ENCODE results near the gene L3MBTL4.
A peak's percentile ranks its signal among the peaks of the same experiment; 100 is the strongest.

Gene L3MBTL4

DNA sequence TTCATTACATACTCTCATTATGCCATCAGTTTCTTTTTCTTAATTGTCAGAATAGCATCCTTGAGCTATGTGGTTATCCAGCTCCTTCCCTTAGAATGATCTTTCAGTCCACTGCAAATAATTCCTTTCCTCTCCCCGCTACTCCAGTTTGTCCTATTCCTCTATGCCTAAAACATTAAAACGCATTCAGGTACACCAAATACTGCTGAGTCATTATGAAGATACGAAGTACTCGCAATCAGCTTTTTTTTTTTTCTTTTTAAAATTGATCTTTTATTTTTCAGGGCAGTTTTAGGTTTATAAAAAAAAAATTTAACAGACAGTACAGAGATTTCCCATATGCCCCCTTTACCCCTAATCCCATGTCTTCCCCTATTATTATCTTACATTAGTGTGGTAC is 354.6 kb downstream of the L3MBTL4 start:
- CTCF ChIA-PET = no interaction called here
- no peak overlapping the region for H3K4me3 ChIP-seq (ENCODE audit: low read depth, low read length)
- POLR2A ChIA-PET = no interaction called here
- TF ChIP-seq, protein P1, sequence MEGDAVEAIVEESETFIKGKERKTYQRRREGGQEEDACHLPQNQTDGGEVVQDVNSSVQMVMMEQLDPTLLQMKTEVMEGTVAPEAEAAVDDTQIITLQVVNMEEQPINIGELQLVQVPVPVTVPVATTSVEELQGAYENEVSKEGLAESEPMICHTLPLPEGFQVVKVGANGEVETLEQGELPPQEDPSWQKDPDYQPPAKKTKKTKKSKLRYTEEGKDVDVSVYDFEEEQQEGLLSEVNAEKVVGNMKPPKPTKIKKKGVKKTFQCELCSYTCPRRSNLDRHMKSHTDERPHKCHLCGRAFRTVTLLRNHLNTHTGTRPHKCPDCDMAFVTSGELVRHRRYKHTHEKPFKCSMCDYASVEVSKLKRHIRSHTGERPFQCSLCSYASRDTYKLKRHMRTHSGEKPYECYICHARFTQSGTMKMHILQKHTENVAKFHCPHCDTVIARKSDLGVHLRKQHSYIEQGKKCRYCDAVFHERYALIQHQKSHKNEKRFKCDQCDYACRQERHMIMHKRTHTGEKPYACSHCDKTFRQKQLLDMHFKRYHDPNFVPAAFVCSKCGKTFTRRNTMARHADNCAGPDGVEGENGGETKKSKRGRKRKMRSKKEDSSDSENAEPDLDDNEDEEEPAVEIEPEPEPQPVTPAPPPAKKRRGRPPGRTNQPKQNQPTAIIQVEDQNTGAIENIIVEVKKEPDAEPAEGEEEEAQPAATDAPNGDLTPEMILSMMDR (IDR thresholded peaks at IDR 0.05; ENCODE audit: insufficient read depth, low read length, missing control alignments) = no peak
- no peak for DNase-seq (ENCODE audit: low read depth, low spot score)

DNA sequence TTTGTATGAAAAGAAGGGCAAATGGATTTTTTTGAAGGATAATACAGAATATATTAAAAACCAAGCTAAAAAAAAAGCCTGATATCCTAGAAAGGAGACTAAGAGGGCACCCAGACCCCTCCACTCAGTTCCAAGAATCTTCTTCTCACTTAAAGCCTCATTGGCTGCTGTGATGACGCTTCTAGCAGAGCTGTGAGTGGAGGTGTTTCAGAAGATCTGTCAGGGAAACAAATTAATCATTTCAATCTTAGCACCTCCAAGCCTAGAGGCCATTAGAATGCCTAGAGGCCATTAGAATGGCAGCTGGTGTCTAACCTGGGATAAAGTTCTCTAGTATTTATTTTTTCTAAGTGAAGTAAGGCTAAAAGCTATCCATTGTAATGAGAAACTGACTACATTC is 355.2 kb downstream of the L3MBTL4 start:
- POLR2A ChIA-PET = no interaction called here
- TF ChIP-seq, protein P1 (IDR thresholded peaks at IDR 0.05; ENCODE audit: insufficient read depth, low read length, missing control alignments) = no peak
- H3K4me3 ChIP-seq (ENCODE audit: low read depth, low read length) = no peak overlapping the region
- no peak for DNase-seq (ENCODE audit: low read depth, low spot score)
- CTCF ChIA-PET = interaction anchor here (1.0 kb wide), 1 partner anchor 9 kb away, joined by 3 read pairs; no protein-coding TSS in a partner anchor

DNA sequence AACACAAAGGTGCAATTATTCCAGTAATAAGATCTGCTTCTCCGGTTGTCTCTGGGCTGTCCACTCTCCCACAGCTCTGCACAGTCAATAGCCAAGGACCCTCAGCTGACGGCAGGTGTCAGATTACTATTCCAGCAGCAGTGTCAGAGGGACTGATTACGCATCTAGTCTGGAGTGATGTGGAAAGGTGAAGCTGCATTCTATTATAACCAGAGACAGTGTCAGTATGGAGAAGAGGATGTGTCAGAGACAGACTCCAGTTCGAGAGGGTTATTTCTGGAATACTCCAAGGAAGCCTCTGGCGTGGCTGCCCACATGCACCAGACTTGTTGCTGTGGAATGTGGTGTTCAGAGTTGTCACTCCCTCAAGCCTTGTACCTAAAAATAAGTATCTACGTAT is 355.8 kb downstream of the L3MBTL4 start:
- ChIA-PET CTCF (interaction anchor here (1.0 kb wide), 1 partner anchor 8 kb away, joined by 3 read pairs; no protein-coding TSS in a partner anchor), POLR2A (no interaction called here)
- H3K4me3 ChIP-seq (ENCODE audit: low read depth, low read length) = no peak overlapping the region
- peak; percentile 40 for DNase-seq (ENCODE audit: low read depth, low spot score)
- TF ChIP-seq, protein P1 (IDR thresholded peaks at IDR 0.05; ENCODE audit: insufficient read depth, low read length, missing control alignments) = no peak

DNA sequence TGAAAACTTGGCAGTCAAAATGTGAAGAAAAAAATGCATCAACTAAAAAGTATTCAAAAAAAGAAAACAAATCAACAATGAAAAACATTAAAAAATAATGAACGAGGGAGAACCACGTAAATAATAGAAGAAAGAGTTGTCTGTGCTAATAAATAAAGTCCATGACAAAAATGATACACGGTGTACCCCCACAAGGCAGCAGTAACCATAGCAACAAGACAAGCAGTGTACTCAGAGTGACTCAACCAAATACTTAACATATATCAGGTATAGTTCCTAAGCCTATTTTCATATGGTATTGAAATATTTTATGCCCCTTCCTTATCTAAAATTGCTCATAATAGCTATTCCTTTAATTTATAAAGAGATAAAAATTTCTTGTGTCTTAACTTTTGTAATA is 357.1 kb downstream of the L3MBTL4 start:
- ChIA-PET CTCF (no interaction called here), POLR2A (no interaction called here)
- TF ChIP-seq, protein P1 (IDR thresholded peaks at IDR 0.05; ENCODE audit: insufficient read depth, low read length, missing control alignments) = no peak
- no peak overlapping the region for H3K4me3 ChIP-seq (ENCODE audit: low read depth, low read length)
- no peak for DNase-seq (ENCODE audit: low read depth, low spot score)

DNA sequence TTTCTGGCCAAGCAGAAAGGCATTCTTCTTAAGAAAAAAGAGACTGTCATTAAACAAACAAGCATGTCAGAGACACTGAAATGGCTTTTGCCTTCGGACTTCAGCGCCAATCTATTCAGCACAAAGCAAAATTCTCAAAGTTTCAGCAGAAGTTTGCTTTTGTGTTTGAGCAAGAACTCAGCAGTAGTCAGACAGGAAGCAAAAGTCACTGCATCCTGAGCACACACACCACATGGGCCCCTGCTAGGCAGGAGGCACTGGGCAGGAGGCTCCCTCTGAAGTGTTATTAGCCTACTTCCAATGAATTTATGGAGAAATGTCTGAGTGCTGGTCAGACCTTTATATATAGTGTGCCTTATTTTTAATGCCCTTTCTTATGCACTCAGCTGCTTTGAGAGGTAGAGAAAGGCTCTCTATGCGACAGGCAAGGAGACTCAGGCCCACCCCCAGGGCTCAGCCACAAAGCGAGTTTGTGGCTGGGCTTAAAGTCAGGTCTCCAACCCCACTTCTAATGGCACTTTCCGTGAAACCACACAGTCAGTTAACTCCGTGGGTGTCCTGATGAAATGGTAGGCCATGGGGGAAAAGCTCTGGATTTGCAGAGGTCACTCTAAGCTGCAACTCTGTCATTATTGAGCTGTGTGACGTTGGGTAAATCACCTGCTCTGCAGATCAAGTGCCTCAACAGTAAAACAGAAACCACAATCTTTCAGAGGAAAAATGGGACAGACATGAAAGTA is 358.4 kb downstream of the L3MBTL4 start:
- no peak for DNase-seq (ENCODE audit: low read depth, low spot score)
- ChIA-PET POLR2A (no interaction called here), CTCF (no interaction called here)
- TF ChIP-seq, protein P1 (IDR thresholded peaks at IDR 0.05; ENCODE audit: insufficient read depth, low read length, missing control alignments) = no peak
- peak overlapping the region; percentile 25 for H3K4me3 ChIP-seq (ENCODE audit: low read depth, low read length)

DNA sequence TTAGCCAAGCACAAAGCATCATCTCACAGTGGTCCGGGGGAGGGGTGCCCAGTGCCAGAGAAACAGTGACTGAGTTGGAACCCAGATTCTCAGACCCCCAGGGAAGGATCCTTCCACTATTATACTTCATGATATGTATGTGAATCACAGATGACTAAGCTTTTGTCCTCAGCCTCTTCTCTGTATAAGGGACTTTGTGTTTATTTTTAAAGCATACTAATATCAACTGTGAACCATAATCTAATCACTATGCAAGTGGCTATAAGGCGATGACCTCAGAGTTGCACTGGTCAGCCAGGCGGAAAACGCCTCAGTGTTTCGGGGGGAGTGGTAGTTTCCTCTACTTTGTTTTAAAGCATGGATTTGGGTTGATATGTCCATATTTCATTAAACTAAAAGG is 359.0 kb downstream of the L3MBTL4 start:
- peak overlapping the region; percentile 25 for H3K4me3 ChIP-seq (ENCODE audit: low read depth, low read length)
- peak; percentile 40 for DNase-seq (ENCODE audit: low read depth, low spot score)
- POLR2A ChIA-PET = no interaction called here
- CTCF ChIA-PET = no interaction called here
- TF ChIP-seq, protein P1 (IDR thresholded peaks at IDR 0.05; ENCODE audit: insufficient read depth, low read length, missing control alignments) = no peak
